GM18499 (cell line): ENCODE results near the gene GALR3.

Source experiments
- ATAC-seq: cut with Tn5 transposase; IDR thresholded peaks from one replicate; pipeline ENCODE4 v1.9.1; 2021; ENCODE audit warnings: moderate number of reproducible peaks; ENCODE audit not compliant: insufficient read depth, unreplicated experiment

Gene GALR3

GRCh38 chr22:37802310-37803194 lies 20.6 kb upstream of the GALR3 start:
- ATAC-seq, result no peak

GRCh38 chr22:37803195-37803638 lies 20.0 kb upstream of the GALR3 start:
- ATAC-seq, result no peak

GRCh38 chr22:37803639-37804351 lies 19.4 kb upstream of the GALR3 start:
- ATAC-seq, result no peak

- no peak for ATAC-seq
Observed at GRCh38 chr22:37804352-37804880, 18.8 kb upstream of the GALR3 start.

GRCh38 chr22:37804881-37805809 lies 18.0 kb upstream of the GALR3 start:
- ATAC-seq, result no peak

GRCh38 chr22:37805810-37806277 lies 17.3 kb upstream of the GALR3 start:
- no peak for ATAC-seq

- no peak for ATAC-seq
Observed at GRCh38 chr22:37806409-37807333, 16.5 kb upstream of the GALR3 start.

GRCh38 chr22:37807410-37808293 lies 15.5 kb upstream of the GALR3 start, which contains the start of gene GCAT:
Gene GCAT (plus strand): TSS chr22:37807934. CDS start chr22:37807968, 34 bp downstream.
- no peak for ATAC-seq

- ATAC-seq, result no peak
Observed at GRCh38 chr22:37808294-37808657, 14.9 kb upstream of the GALR3 start.

GRCh38 chr22:37809672-37810333 lies 13.4 kb upstream of the GALR3 start:
- no peak for ATAC-seq

GRCh38 chr22:37811867-37812266 lies 11.3 kb upstream of the GALR3 start:
- ATAC-seq, result no peak

GRCh38 chr22:37812869-37813678 lies 10.1 kb upstream of the GALR3 start:
- no peak for ATAC-seq

- ATAC-seq, result no peak
Observed at GRCh38 chr22:37815593-37815992, 7.6 kb upstream of the GALR3 start.

GRCh38 chr22:37816543-37817180 lies 6.5 kb upstream of the GALR3 start:
- ATAC-seq, result no peak

GRCh38 chr22:37817705-37818408 lies 5.3 kb upstream of the GALR3 start:
- ATAC-seq, result no peak
